Hepatocyte (in vitro differentiated cells): ENCODE data around the gene SHOX. TPM values are rescaled to one million over a fixed set of nuclear protein-coding genes. Genes with fewer than 3 reads are reported as not detected.
"Not testable (repeated sequence)": the region's sequence is repeated elsewhere in the genome, so short reads cannot be mapped to it uniquely, and the experiment has no call there.

Source experiments
- DNase-seq: peaks from one replicate; pipeline ENCODE4 v3.0.0-alpha.2; 2016; ENCODE audit warnings: low spot score
- H2AFZ ChIP-seq: fragments of 200-600 bp; sonication (generic); 2 replicates; pipeline ENCODE4 v1.6.0; 2016; ENCODE audit warnings: antibody characterized with exemption, mild to moderate bottlenecking
- H3K27ac ChIP-seq: fragments of 200-600 bp; sonication (generic); 2 replicates; pipeline ENCODE4 v1.5.1; 2016; ENCODE audit warnings: mild to moderate bottlenecking
- H3K27me3 ChIP-seq: fragments of 200-600 bp; sonication (generic); 2 replicates; pipeline ENCODE4 v1.6.1; 2016
- H3K36me3 ChIP-seq: fragments of 200-600 bp; sonication (generic); replicated peaks from 2 replicates; pipeline ENCODE4 v1.5.1; 2016; ENCODE audit warnings: low read depth; ENCODE audit not compliant: insufficient read depth
- H3K4me1 ChIP-seq: fragments of 200-600 bp; sonication (generic); 2 replicates; pipeline ENCODE4 v1.5.1; 2016; ENCODE audit warnings: mild to moderate bottlenecking, moderate library complexity; ENCODE audit not compliant: insufficient read depth
- H3K4me2 ChIP-seq: fragments of 200-600 bp; sonication (generic); 2 replicates; pipeline ENCODE4 v1.6.0; 2016
- H3K4me3 ChIP-seq: fragments of 200-600 bp; sonication (generic); 2 replicates; pipeline ENCODE4 v1.5.1; 2016; ENCODE audit warnings: mild to moderate bottlenecking
- H3K79me2 ChIP-seq: fragments of 200-600 bp; sonication (generic); 2 replicates; pipeline ENCODE4 v1.6.0; 2017; ENCODE audit warnings: mild to moderate bottlenecking
- H3K9me2 ChIP-seq: fragments of 200-600 bp; sonication (generic); replicated peaks from 2 replicates; pipeline ENCODE4 v1.6.0; 2017; ENCODE audit warnings: mild to moderate bottlenecking; ENCODE audit not compliant: insufficient read depth
- H3K9me3 ChIP-seq: fragments of 200-600 bp; sonication (generic); 2 replicates; pipeline ENCODE4 v1.5.1; 2016; ENCODE audit warnings: low read depth, mild to moderate bottlenecking
- H4K20me1 ChIP-seq: fragments of 200-600 bp; sonication (generic); 2 replicates; pipeline ENCODE4 v1.6.0; 2016; ENCODE audit warnings: mild to moderate bottlenecking; ENCODE audit not compliant: insufficient read depth, poor library complexity, severe bottlenecking
- EZH2 ChIP-seq: fragments of 200-600 bp; sonication (generic); IDR thresholded peaks from 2 replicates; pipeline ENCODE4 v1.6.1; 2016; ENCODE audit warnings: antibody characterized with exemption, mild to moderate bottlenecking, borderline replicate concordance
- EZH2phosphoT487 ChIP-seq: fragments of 200-600 bp; sonication (generic); IDR thresholded peaks from one replicate; pipeline ENCODE4 v1.6.1; 2018; ENCODE audit warnings: antibody characterized with exemption, mild to moderate bottlenecking, low read depth, moderate library complexity; ENCODE audit not compliant: unreplicated experiment, severe bottlenecking
- WGBS: methylation state at CpG from one replicate; pipeline ENCODE4 v1.1.6; 2016; ENCODE audit warnings: low lambda C conversion rate; ENCODE audit errors: missing lambda C conversion rate; 5-methylcytosine and 5-hydroxymethylcytosine counted together
- polyA plus RNA-seq: library from polyadenylated mRNA; unstranded; fragments of >200 nt; fragmentation: Nextera tagmentation; extraction: Ambion mirVana; gene quantifications from 2 replicates; pipeline ENCODE4 v1.2.1, GENCODE V29; 2016
- total RNA-seq: library from RNA; depleted of rRNA; stranded (reverse); fragments of >200 nt; gene quantifications from 2 replicates; pipeline ENCODE4 v1.2.3, GENCODE V29; 2014
- TF ChIP-seq, protein P1 (sequence below): fragments of 200-600 bp; sonication (generic); IDR thresholded peaks from 2 replicates; pipeline ENCODE4 v1.5.1; 2016; ENCODE audit warnings: antibody characterized with exemption, mild to moderate bottlenecking; ENCODE audit not compliant: poor library complexity

Gene SHOX
- total and polyA plus RNA-seq, 2 experiments from 2014 or later, result 0.10 TPM; not detected in 1

DNA sequence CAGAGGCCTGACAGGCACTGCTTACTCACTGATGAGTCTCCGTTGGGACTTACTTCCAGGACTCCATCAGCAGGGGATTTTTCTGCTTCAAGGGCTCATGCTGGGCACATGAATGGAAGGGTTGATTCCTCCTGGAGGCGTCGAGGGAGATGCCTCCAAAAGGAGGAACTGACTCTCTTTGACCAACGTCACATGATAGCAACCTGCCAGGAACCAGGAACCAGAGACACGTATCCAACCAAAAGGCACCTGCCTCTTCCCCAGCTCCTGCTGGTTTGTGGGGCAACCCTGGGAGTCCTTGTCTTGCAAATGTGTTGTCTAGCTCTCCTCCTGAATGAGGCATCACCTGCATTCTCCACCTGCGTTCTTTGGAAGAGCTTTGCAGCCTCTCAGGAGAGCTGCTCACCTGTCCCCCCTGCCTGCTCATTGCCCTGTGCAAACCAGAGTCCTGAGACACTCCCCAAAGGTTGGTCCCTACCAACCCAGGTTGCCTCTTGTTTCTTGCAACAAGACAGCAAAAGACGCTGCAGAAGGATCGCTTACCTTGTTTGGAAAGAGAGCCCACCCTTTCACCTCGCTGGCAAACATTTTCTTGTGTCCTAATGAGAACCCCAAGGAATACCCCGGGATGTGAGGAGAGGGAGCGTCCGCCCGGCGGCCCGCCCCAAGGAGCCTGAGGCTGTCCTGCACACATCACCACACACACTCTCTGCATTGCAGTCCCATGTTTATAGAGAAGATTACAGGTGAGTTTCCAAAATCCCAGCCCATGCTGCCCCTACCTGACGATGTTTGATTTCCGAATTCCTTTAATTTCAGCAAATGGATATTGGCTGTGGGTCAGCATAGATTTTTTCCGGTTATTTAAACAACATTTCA is 30.5 kb upstream of the SHOX start:
- H3K79me2 ChIP-seq, result no peaks in the 10 kb centered on the region
- H3K4me1 ChIP-seq, result no peaks in the 10 kb centered on the region
- no peaks in the 10 kb centered on the region for H3K36me3 ChIP-seq
- no peak for DNase-seq
- H3K27me3 ChIP-seq, result no peaks in the 10 kb centered on the region
- TF ChIP-seq, protein P1, sequence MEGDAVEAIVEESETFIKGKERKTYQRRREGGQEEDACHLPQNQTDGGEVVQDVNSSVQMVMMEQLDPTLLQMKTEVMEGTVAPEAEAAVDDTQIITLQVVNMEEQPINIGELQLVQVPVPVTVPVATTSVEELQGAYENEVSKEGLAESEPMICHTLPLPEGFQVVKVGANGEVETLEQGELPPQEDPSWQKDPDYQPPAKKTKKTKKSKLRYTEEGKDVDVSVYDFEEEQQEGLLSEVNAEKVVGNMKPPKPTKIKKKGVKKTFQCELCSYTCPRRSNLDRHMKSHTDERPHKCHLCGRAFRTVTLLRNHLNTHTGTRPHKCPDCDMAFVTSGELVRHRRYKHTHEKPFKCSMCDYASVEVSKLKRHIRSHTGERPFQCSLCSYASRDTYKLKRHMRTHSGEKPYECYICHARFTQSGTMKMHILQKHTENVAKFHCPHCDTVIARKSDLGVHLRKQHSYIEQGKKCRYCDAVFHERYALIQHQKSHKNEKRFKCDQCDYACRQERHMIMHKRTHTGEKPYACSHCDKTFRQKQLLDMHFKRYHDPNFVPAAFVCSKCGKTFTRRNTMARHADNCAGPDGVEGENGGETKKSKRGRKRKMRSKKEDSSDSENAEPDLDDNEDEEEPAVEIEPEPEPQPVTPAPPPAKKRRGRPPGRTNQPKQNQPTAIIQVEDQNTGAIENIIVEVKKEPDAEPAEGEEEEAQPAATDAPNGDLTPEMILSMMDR, result no peak
- TF ChIP-seq EZH2, result no peak
- no peak for TF ChIP-seq EZH2phosphoT487
- no peak overlapping the region for H3K4me3 ChIP-seq
- 68% methylated on average over 18 of the region's 18 CpGs for WGBS
- no peaks in the 10 kb centered on the region for H4K20me1 ChIP-seq
- no peaks in the 10 kb centered on the region for H3K9me2 ChIP-seq
- H3K9me3 ChIP-seq, result no peaks in the 10 kb centered on the region
- no peak overlapping the region for H3K27ac ChIP-seq
- no peak overlapping the region for H2AFZ ChIP-seq
- H3K4me2 ChIP-seq, result no peak overlapping the region

DNA sequence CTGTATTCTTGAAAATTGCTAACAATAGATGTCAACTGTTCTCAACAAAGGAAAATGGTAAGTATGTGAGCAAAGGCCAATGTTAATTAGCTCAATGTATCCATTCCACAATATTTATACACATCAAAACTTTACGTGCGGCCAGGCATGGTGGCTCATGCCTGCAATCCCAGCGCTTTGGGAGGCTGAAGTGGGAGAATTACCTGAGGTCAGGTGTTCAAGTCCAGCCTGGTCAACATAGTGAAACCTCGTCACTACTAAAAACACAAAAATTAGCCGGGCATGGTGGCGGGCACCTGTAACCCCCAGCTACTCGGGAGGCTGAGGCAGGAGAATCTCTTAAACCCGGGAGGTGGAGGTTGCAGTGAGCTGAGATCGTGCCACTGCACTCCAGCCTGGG is 27.6 kb upstream of the SHOX start:
- not testable (repeated sequence) for DNase-seq, H3K9me2 ChIP-seq

DNA sequence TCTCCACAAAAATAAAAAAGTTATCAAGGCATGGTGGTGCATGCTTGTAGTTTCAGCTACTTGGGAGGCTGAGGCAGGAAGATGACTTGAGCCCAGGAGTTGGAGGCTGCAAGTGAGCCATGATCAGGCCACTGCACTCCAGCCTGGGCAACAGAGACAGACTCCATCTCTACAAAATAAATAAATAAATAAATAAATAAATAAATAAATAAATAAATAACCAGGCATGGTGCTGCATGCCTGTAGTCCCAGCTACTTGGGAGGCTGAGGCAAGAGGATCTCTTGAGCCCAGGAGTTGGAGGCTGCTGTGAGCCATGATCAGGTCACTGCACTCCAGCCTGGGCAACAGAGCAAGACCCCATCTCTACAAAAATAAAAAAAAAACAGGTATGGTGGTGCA is 26.0 kb upstream of the SHOX start:
- not testable (repeated sequence) for H3K9me2 ChIP-seq, H3K4me2 ChIP-seq, H3K79me2 ChIP-seq, DNase-seq, H3K4me3 ChIP-seq, H3K27me3 ChIP-seq, H3K27ac ChIP-seq, H4K20me1 ChIP-seq, H3K36me3 ChIP-seq, H2AFZ ChIP-seq, H3K9me3 ChIP-seq, H3K4me1 ChIP-seq

More for the DNA sequence above, 27.6 kb upstream of the SHOX start:
- not testable (repeated sequence) for H3K27me3 ChIP-seq, H3K4me1 ChIP-seq, H3K27ac ChIP-seq, H3K79me2 ChIP-seq, H3K36me3 ChIP-seq, H3K4me3 ChIP-seq, H3K4me2 ChIP-seq, H3K9me3 ChIP-seq, H4K20me1 ChIP-seq, H2AFZ ChIP-seq
- 91% methylated on average over 9 of the region's 9 CpGs for WGBS

DNA sequence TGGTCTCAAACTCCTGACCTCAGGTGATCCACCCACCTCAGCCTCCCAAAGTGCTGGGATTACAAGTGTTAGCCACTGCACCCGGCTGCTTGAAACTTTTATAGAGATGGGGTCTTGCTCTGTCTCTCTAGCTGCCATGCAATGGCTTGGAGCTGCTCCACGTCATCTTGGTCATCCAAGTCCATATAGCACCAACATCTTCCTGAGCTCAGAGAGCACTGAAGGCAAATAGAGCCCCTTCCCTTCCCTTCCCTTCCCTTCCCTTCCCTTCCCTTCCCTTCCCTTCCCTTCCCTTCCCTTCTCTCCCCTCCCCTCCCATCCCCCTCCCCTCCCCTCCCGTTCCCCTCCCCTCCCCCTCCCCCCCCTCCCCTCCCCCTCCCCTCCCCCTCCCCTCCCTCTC is 22.5 kb upstream of the SHOX start:
- H3K27ac ChIP-seq, H3K79me2 ChIP-seq, H3K4me2 ChIP-seq, H3K36me3 ChIP-seq, H3K4me1 ChIP-seq, H3K9me2 ChIP-seq, H4K20me1 ChIP-seq, H2AFZ ChIP-seq, H3K27me3 ChIP-seq, H3K9me3 ChIP-seq, H3K4me3 ChIP-seq, DNase-seq: not testable (repeated sequence)
- WGBS, result 83% methylated on average over 2 of the region's 3 CpGs

DNA sequence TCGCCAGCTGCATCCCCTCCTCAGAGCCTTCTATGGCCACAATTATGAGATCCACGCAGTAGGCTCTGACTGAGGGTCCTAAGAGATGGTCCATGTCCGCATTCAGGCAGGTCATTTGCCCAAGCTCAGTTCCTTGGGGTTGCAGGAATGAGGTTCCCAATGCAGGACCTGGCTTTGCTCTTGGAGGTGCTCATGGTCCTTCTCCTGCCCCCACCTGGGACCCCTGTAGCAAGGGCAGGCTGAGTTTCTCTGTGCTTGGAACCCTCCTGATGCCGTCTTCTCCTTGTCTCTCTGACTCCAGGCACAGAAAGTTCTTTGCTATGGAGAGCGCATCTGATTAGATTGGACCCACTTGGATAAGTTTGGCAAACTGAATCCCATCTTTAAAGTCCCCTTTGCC is 16.5 kb upstream of the SHOX start:
- DNase-seq, result no peak
- no peak overlapping the region for H2AFZ ChIP-seq
- H3K4me3 ChIP-seq, result no peak overlapping the region
- H4K20me1 ChIP-seq, result no peaks in the 10 kb centered on the region
- H3K36me3 ChIP-seq, result no peaks in the 10 kb centered on the region
- 83% methylated on average over 5 of the region's 5 CpGs for WGBS
- no peaks in the 10 kb centered on the region for H3K9me3 ChIP-seq
- no peak overlapping the region for H3K27ac ChIP-seq
- no peak overlapping the region for H3K4me2 ChIP-seq
- no peaks in the 10 kb centered on the region for H3K4me1 ChIP-seq
- H3K9me2 ChIP-seq, result no peaks in the 10 kb centered on the region
- peaks cover 18% of the 10 kb centered on the region for H3K27me3 ChIP-seq
- no peaks in the 10 kb centered on the region for H3K79me2 ChIP-seq
- no peak for TF ChIP-seq EZH2phosphoT487
- TF ChIP-seq, protein P1, result no peak
- TF ChIP-seq EZH2, result no peak
